Stimulated activated CD4-positive, alpha-beta T cell treated with anti-CD3 and anti-CD28 coated beads, Interleukin-12 subunit alpha, Interleukin-12 subunit beta, amount 100 ng/mL, for 48 hours (primary cell): ENCODE data around the gene TMEM35A.
"Not testable (repeated sequence)": the region's sequence is repeated elsewhere in the genome, so short reads cannot be mapped to it uniquely, and the experiment has no call there.

Experiments
- DNase-seq, 3 donors: peaks; one replicate each; pipeline ENCODE4 v3.0.0-alpha.2; 2020; ENCODE audit warnings: low read depth in 2 of 3, low spot score in 1 of 3

Gene TMEM35A, protein sequence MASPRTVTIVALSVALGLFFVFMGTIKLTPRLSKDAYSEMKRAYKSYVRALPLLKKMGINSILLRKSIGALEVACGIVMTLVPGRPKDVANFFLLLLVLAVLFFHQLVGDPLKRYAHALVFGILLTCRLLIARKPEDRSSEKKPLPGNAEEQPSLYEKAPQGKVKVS

DNA sequence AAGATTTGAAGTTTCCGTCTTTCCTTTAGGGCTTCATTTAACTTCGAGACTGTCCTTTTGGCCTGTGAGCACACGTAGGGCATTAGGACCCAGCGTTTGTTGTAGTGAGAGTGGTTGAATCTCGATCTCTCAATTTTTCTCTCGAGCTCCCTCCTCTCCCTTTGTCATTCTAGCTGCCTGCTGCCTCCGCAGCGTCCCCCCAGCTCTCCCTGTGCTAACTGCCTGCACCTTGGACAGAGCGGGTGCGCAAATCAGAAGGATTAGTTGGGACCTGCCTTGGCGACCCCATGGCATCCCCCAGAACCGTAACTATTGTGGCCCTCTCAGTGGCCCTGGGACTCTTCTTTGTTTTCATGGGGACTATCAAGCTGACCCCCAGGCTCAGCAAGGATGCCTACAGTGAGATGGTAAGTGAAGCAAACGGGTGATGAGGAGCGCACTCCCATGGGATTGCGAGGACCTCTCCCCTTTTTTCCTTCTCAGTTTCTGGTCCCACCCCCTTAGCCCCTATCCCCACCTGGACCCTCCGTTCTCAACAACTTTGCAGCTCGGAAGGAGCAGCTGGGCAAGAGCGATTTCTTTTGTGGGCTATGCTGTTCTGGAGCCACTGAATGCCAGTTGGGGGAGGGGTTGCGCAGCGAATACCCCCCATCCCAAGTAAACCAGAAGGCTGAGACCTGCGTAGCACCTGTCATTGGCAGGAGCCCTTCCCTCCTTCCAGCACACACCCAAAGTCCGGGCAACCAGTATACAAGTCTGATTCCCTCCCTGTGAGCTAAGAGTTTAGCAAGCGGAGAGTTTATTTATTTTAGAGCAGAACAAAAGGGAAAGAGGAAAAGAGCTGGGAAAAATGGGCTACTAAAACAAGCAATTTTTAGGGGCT lies at the start of gene TMEM35A:
Gene TMEM35A, plus strand, starts transcription at position 164 of the 883 bp plus-strand sequence. Its CDS starts 124 bp downstream, at position 288.
- DNase-seq: no peak

DNA sequence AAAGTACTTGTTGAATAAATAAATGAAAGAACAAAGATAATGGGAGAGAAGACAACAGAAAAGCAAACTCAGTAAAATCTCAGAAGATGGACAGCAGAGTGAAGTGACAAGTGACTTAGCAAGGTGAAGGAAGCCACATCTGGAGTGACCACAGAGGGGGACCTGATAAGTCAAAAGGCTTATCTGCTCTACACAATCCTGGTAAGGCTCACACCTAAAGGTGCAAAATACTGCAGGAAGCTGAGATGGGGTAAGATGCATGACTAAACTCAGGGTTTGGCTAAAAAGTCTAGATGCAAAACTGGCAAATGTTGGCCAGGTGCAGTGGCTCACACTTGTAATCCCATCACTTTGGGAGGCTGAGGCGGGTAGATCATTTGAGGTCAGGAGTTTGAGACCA lies 49.0 kb upstream of the TMEM35A start:
- no peak for DNase-seq

DNA sequence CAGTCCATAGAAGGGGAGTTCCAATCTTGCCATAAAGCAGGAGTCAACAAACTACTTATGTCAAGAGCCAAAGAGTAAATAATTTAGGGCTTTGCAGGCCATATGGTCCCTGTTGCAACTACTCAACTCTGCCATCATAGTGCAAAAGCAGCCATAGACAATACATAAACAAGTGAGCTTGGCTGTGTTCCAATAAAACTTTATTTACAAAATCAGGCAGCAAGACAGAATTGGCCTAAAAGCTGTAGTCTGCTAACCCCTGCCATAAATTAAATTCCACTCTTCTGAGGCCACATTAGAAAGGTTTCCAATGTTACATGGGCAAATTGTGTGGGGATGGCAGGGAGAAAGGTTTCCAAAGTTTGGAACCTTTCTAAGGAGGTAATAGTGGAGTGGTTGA lies 41.4 kb upstream of the TMEM35A start:
- DNase-seq: no peak

DNA sequence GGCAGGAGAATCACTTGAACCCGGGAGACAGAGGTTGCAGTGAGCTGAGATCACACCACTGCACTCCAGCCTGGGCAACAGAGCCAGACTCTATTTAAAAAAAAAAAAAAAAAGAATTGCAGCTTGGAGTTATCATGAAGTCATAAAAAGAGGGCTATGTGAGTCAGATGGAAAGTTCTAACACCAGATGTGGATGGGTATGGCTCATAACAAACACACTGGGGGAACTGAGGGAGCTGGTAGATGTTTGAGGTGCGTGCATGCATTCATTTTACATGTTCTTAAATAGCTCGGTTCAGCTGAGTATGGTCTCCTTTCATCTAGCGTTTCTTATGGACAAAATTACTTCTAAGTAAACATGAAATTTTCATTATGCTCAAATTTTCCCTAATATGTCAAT lies 38.5 kb upstream of the TMEM35A start:
- DNase-seq: no peak

DNA sequence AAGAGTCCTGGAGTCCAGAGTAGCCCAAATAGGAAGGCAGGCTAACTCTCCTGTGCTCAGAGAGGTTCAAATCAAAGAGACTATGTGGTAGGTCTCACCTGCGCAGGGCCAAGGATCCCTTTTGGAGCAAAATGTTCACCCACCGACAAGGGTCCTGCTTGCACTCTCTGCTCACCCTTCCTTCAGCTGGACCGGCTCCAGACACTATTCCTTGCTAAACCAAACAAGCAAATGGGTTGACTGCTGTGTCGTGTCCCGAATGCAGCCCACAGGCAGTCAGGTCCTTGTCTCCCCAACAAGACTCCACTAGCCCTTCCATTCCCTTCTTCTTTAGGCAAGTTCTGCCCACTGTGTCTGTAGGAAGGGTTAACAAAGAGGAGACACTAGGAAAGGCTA lies 27.5 kb upstream of the TMEM35A start:
- no peak for DNase-seq

DNA sequence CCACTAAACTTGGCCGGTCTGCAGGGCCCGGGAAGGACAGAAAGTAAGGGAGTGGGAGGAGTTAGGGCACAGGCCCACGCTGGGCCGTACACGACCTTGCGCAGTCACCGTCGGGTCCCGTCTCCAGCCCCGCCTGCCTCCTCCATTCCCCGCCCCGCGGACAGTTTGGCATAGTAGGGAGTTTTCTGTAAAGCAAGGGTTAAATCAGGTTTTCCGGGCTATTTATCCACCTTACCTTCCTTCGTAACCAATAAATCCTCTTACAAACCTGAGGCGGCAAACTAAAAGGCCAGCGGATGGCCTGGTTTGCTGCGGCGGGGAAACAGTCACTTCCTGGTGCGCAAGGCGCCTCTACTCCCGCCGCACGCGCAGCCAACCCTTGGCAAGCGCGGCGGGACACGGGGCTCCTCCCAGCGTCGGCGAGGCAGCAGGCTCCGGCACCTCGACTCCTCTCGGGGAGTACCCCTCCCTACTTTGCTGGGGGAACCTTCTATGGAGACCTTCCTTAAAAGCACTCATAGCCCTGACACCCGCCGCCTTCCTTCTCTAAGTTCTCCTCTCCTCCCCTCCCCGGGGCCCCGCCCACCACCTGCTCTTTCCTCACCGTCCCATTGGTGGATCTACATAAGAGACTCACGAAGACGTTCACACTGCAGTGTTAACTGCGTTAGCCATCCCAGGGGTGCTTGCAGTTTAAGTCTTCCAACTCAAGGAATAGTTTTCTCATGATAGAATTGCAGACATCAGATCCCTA lies 27.0 kb upstream of the TMEM35A start, which contains the start of gene TRMT2B:
Gene TRMT2B, minus strand, starts transcription at position 563 of the 754 bp plus-strand sequence. CDS start 9,822 bp downstream, outside the sequence.
- DNase-seq: peak; percentile 64 to 72 (median 67)

DNA sequence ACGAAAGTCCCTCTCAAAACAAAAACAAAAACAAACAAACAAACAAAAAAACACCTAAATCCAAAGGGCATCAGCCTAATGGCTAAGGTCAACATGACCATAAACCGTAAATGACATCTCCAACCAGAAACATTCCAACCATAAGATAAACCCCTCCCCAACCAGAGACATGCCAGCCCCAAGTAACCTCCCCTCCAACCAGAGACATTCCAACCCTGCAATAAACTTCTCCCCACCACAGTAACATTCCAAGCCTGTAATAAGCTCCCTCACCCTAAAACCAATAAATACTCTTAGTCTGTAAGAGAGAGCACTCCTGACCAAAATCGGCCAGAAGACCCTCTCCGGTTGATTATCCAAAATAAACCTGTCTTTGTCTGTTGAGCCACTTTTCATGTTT lies 22.1 kb upstream of the TMEM35A start:
- not testable (repeated sequence) for DNase-seq

DNA sequence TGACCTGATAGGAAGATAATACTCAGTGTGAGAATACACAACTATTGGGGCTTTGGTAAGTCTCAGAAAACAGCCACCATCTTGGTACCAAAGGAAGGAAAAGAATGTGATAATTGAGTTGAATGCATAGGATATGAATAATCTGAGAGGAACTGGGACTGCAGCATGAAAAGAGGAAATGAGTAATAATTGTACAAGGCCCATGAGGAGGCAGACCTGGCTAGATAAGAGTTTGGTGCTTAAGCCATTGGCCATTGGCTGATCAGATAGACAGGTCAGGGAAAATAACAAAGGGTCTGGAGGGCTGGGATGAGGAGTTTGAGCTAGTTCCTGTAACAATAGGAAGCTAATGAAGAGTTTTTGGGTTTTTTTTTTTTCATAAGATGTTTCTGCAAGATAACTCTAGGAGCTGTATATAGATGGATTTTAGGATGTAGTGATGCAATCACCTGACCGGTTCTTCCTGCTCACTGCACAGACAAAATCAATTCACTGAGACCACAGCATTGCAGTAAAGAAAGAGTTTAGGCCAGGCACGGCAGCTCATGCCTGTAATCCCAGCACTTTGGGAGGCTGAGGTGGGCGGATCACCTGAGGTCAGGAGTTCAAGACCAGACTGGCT lies 21.5 kb upstream of the TMEM35A start:
- no peak for DNase-seq

DNA sequence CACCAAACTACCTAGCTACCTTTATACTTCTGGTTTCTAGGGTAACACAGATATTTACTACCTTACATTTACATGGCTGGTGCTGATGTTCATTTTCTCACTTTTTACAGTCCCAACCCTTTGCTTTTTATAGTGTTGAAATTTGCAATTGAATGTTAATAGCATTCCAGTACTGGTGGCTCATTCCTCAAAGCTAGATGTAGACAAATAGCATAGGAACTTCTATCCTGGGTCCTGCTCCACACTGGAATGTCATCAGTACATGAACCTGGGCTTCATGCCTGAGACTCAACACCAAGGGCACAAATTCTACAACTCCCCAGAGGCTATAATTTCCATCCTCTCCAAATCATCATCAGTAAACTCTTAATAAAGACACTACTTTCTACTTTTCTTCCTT lies 16.5 kb upstream of the TMEM35A start:
- no peak for DNase-seq

DNA sequence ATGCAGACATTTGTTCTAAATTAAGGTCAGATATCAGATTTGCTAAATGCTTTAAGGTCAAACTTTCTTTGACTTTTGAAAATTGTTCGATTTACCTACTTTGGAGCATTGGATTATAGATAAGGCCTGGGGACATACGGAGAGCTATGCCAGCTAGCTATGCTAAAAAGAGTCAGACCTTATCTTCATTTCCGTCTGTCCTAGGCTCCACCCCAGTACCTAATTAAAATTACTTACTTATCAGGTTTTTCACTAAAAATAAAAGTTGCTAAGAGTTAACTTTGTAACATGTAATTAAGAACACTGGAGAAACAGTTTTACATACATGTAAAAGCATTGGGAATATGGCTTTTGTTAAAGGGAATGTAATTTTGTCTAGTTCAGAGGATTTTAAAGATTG lies 7.1 kb upstream of the TMEM35A start:
- DNase-seq: no peak

DNA sequence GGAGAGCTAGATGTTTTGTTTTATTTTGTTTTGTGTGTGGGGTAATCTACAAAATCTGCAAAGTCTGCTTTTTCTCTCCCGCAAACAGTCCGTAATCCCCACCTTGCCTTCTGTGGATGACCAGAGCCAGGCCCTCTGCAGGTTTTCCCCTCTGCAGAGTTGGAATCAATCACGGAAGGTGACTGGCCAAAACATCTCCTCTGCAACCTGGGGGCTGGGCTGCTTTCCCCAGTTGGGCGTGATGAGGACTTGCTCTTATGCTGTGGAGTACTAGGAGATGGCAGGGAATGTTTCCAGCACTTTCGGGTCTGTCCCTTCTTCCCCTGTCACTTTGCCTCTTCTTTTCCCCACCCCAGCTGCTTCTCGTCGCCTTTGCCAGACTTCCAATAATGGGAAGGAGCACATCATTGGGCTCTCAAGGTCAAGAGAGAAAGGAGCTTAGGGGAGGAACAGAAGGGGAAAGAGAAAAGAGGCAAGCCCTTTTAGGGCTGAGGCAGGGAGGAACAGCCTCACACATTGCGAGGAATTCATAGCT lies 1.1 kb downstream of the TMEM35A start:
- DNase-seq: no peak

DNA sequence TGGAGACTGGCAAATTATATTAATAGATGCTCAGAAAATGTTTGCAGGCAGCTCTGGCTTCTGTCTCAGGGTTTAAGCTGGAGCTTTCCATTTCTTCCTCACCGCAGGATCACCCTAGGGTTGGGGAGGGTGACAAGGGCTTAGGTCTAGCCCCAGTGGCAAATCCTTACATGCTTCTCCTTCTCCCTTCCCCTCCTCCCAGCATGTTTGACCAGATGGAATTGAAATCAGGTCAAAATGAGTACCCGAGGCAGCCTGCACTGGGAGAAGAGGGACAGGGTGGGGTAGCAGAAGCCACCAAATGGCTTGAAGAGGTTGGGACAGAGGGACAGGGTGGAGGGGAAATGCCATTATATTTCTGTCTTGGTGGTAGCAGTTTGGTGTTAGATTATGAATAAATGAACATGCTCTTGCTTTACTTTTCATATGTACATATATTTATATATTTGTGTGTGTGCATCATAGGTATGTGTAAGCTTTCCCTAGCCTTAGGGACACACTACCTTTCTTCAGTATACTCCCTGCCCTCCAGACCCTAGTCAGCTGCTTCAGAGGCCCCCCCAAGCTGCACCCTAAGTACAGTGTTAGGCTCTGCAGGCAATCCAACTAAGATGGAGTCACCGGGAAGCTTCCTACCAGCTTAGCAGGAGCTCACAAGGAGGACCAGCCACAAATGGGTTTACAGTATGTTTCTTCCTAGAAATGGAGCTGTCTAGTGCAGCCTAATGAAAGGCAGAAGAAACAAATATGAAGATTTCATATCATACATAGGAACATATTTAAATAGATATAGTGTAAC lies 1.8 kb downstream of the TMEM35A start:
- DNase-seq: no peak

DNA sequence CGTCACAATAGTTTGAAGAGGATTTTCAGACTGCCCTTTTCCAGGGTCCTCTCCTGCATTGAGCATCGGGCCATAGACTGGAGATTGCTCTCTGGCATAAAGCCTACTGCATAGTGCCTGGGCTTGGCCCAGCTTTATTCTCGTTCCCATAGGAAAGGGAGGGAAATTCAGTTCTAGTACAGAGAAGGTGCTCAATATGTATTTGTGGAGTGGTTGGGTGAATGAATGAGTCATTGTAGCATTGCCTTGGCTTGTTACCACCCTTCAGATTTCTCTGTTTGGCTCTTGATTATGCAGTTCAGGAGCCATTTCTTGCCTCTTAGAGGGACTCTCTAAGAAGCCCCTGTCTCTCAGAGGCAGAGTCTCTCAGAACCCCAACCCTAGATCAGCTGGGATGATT lies 2.6 kb downstream of the TMEM35A start:
- DNase-seq: no peak

DNA sequence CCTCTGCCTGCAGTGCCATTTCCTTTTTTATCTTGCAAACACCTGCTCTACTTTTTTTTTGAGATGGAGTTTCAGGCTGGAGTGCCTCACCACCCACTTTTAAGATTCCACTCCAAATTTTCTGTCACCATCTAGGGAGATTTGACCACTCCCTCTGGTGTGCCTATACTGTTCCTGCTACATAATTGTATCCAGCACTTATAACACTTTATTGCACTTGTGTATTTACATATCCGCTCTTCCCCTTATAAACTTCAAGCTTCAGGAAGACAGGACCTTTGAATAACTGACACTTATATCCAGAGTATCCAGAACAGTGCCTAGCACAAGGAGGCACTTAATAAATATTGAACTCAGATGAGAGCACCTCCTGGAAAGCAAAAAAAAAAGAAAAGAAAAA lies 13.1 kb downstream of the TMEM35A start:
- DNase-seq: no peak

DNA sequence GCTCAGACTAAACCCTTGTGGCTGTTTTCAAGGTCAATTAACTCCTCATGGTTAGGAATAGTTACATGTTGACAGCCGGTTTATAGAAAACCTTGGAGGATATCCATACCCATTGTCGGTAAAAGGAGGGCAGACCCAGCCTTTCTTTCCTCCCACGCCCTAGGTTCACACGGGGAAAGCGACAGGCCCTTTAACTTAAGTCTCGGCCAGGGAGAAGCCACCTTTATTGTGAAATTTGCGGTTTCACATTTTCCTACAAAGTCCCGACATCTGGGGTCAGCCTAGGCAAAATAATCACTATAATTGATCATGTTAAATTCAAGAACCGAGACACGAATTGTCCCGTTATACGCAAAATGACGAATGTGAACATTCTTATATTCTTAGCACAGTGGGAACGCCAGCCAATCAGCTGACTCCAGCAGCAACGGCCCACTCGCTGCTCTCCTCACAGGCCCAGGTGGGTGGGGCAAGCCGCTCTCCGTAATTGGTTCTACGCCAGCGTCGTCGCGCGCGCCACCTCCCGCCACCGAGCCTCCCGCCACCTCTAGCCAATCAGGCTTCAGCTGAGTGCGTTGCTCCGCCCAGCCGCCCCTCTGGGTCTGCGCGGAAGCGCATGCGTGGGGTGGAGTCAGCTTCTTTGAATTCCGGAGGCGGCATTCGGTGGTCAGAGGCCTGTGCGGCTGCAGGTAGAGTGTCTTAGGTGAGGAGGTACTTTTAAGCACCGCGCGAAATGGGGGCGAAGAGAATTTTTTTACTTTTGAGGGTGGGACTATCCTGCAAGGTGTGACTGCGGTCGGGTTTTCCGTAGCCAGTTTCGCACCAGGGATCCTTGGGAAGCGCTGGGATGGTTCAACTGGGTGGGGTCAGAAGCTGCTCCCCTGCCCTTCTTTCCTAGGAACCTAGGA lies 19.1 kb downstream of the TMEM35A start, which contains the start of gene CENPI:
Gene CENPI, plus strand, starts transcription at position 659 of the 908 bp plus-strand sequence. CDS start 2,867 bp downstream, outside the sequence.
- peak; percentile 79 to 90 (median 89) for DNase-seq

DNA sequence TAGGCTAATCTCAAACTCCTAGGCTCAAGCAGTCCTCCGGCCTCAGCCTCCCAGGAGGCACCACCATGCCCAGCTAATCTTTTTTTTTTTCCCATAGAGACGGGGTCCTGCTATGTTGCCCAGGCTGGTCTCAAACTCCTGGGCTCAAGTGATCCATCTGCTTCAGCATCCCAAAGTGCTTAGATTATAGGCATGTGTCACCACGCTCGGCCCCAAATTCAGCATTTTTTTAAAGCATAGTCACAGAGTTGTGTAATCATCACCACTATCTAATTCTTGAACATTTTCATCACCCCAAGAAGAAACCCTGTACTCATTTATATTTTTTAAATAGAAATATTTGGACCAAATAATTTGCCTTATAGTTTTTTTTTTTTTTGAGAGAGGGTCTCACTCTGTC lies 29.6 kb downstream of the TMEM35A start:
- no peak for DNase-seq

DNA sequence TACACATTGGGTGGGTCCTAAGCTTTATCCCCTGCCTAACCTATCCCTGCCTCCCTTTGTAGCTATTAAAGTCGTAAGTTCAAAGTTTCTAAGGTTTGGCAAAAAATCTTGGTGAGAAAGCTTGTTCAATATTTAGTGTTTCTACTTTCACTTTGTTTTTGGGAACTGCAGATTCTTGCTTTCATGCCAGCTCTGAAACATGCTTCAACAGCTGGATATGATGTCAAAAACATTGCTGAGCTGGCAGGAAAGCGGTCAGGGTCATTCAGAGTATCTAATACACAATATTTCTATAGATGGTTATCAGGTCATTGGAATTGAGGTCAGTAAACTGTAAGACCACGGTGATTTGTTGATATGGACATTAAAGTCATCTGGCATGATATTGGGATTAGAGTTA lies 39.0 kb downstream of the TMEM35A start:
- no peak for DNase-seq

DNA sequence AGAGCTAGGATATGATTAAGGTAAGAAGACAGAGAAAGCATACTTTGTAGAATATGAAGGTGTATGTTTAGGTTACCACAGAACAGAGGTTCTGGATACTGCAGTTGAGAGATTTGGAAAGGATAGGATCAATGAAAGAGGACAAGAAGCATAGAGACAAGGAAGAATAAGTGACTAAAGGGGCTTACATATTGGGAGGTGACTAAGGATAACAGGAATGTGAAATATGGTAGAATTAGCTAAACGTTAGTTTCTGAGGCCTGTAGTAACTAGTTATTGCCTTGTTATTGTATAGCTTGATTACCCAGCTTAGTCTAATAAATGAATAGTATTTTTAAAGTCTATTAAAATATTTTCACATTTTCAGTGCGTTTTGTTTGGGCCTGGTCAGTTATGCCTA lies 57.6 kb downstream of the TMEM35A start:
- DNase-seq: no peak
